ENCODE results near the gene EAF2.

The EAF2 gene

GRCh38 chr3:121863801-121864200 is 28.8 kb downstream of the EAF2 start:
- no peak for DNase-seq

GRCh38 chr3:121869736-121870135 is 34.7 kb downstream of the EAF2 start:
- DNase-seq, result no peak

GRCh38 chr3:121870717-121871116 is 35.7 kb downstream of the EAF2 start:
- DNase-seq, result no peak

- DNase-seq, result no peak
Measured at GRCh38 chr3:121871430-121871829, 36.4 kb downstream of the EAF2 start.

GRCh38 chr3:121878411-121878810 is 43.4 kb downstream of the EAF2 start:
- no peak for DNase-seq

GRCh38 chr3:121883507-121883906 is 48.5 kb downstream of the EAF2 start:
- no peak for DNase-seq

GRCh38 chr3:121885386-121885785 is 50.4 kb downstream of the EAF2 start:
- no peak for DNase-seq

- DNase-seq, result peak; percentile 59
Measured at GRCh38 chr3:121894301-121894990, 59.4 kb downstream of the EAF2 start, which contains the start of gene SLC15A2. Gene SLC15A2 (plus strand): TSS chr3:121894401. CDS start chr3:121894477, 76 bp downstream.

- no peak for DNase-seq
Measured at GRCh38 chr3:121895121-121895520, 60.1 kb downstream of the EAF2 start.

GRCh38 chr3:121895736-121896135 is 60.7 kb downstream of the EAF2 start:
- no peak for DNase-seq

GRCh38 chr3:121896823-121897222 is 61.8 kb downstream of the EAF2 start:
- no peak for DNase-seq

GRCh38 chr3:121897296-121897695 is 62.3 kb downstream of the EAF2 start:
- no peak for DNase-seq

GRCh38 chr3:121913305-121913990 is 78.4 kb downstream of the EAF2 start:
- no peak for DNase-seq

- DNase-seq, result no peak
Measured at GRCh38 chr3:121914081-121914998, 79.3 kb downstream of the EAF2 start.

- no peak for DNase-seq
Measured at GRCh38 chr3:121916189-121916588, 81.2 kb downstream of the EAF2 start.

- no peak for DNase-seq
Measured at GRCh38 chr3:121918779-121919483, 83.9 kb downstream of the EAF2 start.

- no peak for DNase-seq
Measured at GRCh38 chr3:121924734-121925133, 89.7 kb downstream of the EAF2 start.

GRCh38 chr3:121926380-121926779 is 91.4 kb downstream of the EAF2 start:
- DNase-seq, result no peak
